GM12891 (cell line): ENCODE results near the gene SERPINB3.

Experiments
- POLR2A ChIP-seq: IDR thresholded peaks from 2 replicates; pipeline ENCODE4 v1.6.1; 2011; ENCODE audit warnings: low read depth, low read length, control low read depth
- POLR2AphosphoS5 ChIP-seq: IDR thresholded peaks from 2 replicates; pipeline ENCODE4 v1.6.1; 2011; ENCODE audit warnings: low read depth, low read length, control low read depth
- SPI1 ChIP-seq: IDR thresholded peaks from 2 replicates; pipeline ENCODE4 v1.6.1; 2011; ENCODE audit warnings: low read depth, low read length, control low read depth
- TAF1 ChIP-seq: IDR thresholded peaks from 2 replicates; pipeline ENCODE4 v1.6.1; 2011; ENCODE audit warnings: low read depth, low read length, control low read depth

DNA sequence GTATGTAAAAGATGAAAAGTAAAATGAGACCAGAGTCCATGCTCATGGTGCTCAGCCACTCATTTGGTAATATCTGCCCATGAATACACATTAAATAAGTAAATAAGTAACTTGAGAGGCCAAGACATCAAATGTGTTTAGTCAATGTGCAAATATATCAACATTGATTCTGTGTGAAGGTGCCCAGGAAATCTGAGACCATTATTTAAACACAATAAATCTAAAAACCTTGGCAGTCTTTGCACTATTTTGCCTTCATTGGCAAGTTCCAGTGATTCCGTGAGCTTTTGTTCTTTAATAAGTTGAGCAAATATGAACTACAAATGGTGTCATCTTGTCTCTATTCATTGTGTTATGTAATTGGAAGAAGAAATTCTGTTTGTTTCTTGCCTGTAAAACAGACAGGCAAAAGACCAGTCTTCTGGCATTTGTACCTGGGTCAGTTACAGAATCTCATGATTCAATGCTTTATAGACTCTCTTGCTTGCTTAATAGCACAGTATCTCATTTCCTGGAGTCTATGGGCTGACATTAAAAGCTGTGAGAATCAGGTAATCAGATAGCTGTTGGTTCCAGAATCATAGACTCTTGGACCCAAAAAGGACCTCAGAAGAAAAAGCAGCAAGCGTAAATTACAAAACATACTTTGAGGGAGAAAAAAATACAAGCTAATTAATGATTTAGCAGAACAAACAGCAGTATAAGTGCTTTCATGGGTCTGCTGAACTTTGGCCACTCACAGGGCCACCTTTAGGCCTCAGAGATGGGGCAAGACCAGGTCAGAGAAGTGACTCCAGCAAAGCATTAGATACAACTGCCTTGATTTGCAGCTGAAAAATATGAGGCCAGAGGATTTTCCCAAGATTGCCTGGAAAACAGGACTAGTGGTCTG is 20.0 kb upstream of the SERPINB3 start:
- TF ChIP-seq POLR2A (no peak), TAF1 (no peak), SPI1 (no peak), POLR2AphosphoS5 (no peak)
